GM21526 (cell line): Measurements from ENCODE around the gene IFI6.
"Not testable (repeated sequence)": the region's sequence is repeated elsewhere in the genome, so short reads cannot be mapped to it uniquely, and the experiment has no call there.

ENCODE experiments used
- ATAC-seq: cut with Tn5 transposase; IDR thresholded peaks from one replicate; pipeline ENCODE4 v1.9.1; 2021; ENCODE audit warnings: moderate library complexity; ENCODE audit not compliant: unreplicated experiment, low FRiP score

Gene IFI6

GRCh38 chr1:27652111-27652864 is 19.7 kb downstream of the IFI6 start:
- ATAC-seq, result no peak

GRCh38 chr1:27650539-27651175 is 21.3 kb downstream of the IFI6 start:
- ATAC-seq, result no peak

- ATAC-seq, result no peak
These were observed 21.8 kb downstream of the IFI6 start for GRCh38 chr1:27650171-27650538.

GRCh38 chr1:27649306-27649635 is 22.7 kb downstream of the IFI6 start:
- ATAC-seq, result no peak

- ATAC-seq, result no peak
These were observed 23.2 kb downstream of the IFI6 start for GRCh38 chr1:27648602-27649305.

GRCh38 chr1:27647328-27647727 is 24.7 kb downstream of the IFI6 start:
- ATAC-seq, result no peak

- no peak for ATAC-seq
These were observed 25.3 kb downstream of the IFI6 start for GRCh38 chr1:27646676-27647075.

- ATAC-seq, result no peak
These were observed 26.9 kb downstream of the IFI6 start for GRCh38 chr1:27645071-27645415.

GRCh38 chr1:27644369-27645070 is 27.5 kb downstream of the IFI6 start:
- no peak for ATAC-seq

GRCh38 chr1:27643600-27644368 is 28.2 kb downstream of the IFI6 start:
- no peak for ATAC-seq

- ATAC-seq, result not testable (repeated sequence)
These were observed 31.5 kb downstream of the IFI6 start for GRCh38 chr1:27640514-27640913.

- no peak for ATAC-seq
These were observed 33.2 kb downstream of the IFI6 start for GRCh38 chr1:27638805-27639204.

GRCh38 chr1:27638047-27638734 is 33.8 kb downstream of the IFI6 start:
- no peak for ATAC-seq

GRCh38 chr1:27635396-27636142 is 36.4 kb downstream of the IFI6 start:
- no peak for ATAC-seq

- ATAC-seq, result no peak
These were observed 37.0 kb downstream of the IFI6 start, which contains the start of gene FGR for GRCh38 chr1:27634985-27635367. FGR (minus strand) TSS chr1:27635185; CDS start chr1:27623916, 11,269 bp downstream.

GRCh38 chr1:27634177-27634984 is 37.6 kb downstream of the IFI6 start:
- ATAC-seq, result no peak

- ATAC-seq, result no peak
These were observed 38.3 kb downstream of the IFI6 start for GRCh38 chr1:27633640-27634176.

- no peak for ATAC-seq
These were observed 38.7 kb downstream of the IFI6 start for GRCh38 chr1:27633298-27633610.
